NB4 (cell line): ENCODE results near the gene RPS6KC1.

Experiments used
- POLR2A ChIP-seq: IDR thresholded peaks from 2 replicates; pipeline ENCODE4 v1.6.1; 2011; ENCODE audit warnings: mild to moderate bottlenecking; ENCODE audit not compliant: insufficient read length; ENCODE audit errors: extremely low read depth
- TF ChIP-seq, protein P1 (sequence below): IDR thresholded peaks from one replicate; pipeline ENCODE4 v1.5.1; 2012; ENCODE audit warnings: low read depth, low read length

DNA sequence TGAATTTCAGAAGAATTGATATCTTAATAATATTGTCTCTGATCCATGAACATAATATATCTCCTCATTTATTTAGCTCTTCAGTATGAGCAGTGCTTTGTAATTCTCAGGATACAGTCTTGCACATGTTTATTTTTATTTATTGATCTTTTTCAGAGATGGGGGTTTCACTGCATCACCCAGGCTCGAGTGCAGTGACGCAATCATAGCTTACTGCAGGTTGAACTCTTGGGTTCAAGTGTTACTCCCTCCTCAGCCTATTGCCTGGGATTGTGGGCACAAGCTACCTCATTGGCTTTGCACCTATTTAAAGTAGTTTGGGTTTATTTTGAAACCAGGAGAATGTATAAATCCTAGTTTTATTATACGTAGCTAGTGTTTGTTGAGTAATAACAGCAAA lies 4.7 kb downstream of the RPS6KC1 start:
- TF ChIP-seq, protein P1, sequence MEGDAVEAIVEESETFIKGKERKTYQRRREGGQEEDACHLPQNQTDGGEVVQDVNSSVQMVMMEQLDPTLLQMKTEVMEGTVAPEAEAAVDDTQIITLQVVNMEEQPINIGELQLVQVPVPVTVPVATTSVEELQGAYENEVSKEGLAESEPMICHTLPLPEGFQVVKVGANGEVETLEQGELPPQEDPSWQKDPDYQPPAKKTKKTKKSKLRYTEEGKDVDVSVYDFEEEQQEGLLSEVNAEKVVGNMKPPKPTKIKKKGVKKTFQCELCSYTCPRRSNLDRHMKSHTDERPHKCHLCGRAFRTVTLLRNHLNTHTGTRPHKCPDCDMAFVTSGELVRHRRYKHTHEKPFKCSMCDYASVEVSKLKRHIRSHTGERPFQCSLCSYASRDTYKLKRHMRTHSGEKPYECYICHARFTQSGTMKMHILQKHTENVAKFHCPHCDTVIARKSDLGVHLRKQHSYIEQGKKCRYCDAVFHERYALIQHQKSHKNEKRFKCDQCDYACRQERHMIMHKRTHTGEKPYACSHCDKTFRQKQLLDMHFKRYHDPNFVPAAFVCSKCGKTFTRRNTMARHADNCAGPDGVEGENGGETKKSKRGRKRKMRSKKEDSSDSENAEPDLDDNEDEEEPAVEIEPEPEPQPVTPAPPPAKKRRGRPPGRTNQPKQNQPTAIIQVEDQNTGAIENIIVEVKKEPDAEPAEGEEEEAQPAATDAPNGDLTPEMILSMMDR = no peak
- TF ChIP-seq POLR2A = no peak
